HG02943 (cell line): Measurements from ENCODE around the gene KYAT1.
"Not testable (repeated sequence)": the region's sequence is repeated elsewhere in the genome, so short reads cannot be mapped to it uniquely, and the experiment has no call there.

ENCODE experiments used
- ATAC-seq: cut with Tn5 transposase; IDR thresholded peaks from one replicate; pipeline ENCODE4 v1.9.1; 2021; ENCODE audit warnings: mild to moderate bottlenecking, low read depth, moderate library complexity; ENCODE audit not compliant: unreplicated experiment

KYAT1 gene

GRCh38 chr9:128845186-128845931, 36.4 kb downstream of the KYAT1 start:
- no peak for ATAC-seq

- ATAC-seq, result not testable (repeated sequence)
Measured at GRCh38 chr9:128843171-128843570, 38.6 kb downstream of the KYAT1 start.

DNA sequence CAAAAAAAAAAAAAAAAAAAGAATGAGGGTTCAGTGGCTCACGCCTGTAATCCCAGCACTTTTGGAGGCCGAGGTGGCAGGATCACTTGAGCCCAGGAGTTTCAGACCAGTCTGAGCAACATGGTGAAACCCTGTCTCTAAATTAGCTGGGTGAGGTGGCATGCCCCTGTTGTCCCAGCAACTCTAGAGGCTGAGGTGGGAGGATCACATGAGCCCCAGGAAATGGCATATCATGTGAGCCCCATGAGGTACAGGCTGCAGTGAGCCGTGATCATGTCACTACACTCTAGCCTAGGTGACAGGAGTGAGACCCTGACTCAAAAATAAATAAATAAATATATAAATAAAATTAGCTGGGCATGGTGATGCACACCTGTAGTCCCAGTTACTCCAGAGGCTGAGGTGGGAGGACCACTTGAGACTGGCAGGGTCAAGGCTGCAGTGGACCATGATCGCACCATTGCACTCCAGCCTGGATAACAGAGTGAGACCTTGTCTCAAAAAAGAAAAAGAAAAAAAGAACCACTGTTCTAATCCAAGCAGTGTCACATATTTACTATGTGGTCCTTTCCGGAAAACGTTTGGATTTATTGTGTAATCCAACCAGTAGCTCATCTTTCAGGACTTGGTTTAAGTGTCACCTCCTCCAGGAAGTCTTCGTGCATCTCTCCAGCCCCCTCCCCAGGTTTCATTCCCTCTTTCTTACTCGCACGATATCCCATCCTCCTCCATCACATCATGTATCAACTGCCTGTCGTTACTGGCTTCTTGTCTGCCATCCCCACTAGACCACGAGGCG, 39.9 kb downstream of the KYAT1 start:
- ATAC-seq, result no peak

DNA sequence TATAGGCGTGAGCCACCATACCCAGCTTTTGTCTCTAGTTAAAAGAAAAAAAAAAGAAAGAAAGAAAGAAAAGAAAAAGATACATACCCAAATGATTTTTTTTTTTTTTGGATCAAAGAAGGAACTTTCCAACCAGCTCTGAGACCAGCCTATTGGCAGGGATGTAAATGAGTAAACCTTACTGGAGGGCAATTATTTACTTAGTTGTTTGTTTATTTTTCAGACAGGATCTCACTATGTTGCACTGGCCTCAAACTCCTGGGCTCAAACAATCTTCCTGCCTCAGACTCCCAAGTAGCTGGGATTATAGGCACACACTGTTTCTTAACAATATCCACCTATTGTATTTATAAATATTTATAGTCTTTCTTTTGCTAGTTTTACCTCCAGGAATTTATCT, 41.2 kb downstream of the KYAT1 start:
- no peak for ATAC-seq

DNA sequence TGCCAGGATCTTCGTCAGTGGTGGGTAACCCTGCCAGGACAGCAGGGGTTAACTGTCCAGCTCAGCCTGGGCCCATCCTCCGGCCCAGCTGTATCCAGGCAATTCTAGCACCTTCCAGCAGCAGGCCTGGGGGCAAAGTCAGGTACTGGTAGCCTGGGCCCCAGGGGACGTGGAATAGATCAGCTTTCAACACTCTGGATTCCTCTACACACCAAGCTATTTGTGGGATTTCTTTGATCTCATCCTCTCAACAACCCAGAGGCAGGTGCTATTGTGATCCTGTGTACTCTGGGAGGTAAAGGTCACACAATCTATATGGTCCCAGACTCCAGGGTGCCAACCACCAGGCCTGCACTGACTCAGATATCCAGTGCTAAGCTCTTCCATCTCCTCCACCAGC, 43.4 kb downstream of the KYAT1 start:
- no peak for ATAC-seq

DNA sequence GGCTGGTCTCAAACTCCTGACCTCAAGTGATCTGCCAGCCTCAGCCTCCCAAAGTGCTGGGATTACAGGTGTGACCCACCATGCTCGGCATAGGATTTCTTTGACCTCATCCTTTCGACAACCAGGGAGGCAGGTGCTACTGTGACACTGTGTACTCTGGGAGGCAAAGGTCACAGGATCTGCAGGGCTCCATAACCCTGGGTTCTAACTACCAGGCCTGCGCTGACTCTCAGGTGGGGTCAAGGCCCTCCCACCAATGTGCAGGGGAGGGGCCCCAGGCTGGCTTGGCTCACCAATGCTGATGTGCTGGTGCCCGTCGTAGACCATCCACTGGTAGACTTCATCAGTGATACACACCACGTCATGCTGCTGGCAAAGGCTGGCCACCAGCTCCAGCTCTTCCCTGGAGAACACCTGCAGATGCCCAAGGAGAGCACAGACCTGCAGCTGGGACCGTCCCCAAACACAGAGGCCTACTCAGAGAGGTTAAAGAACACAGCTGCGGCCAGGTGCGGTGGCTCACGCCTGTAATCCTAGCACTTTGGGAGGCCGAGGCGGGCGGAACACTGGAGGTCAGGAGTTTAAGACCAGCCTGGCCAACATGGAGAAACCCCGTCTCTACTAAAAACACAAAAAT, 45.1 kb downstream of the KYAT1 start:
- no peak for ATAC-seq

DNA sequence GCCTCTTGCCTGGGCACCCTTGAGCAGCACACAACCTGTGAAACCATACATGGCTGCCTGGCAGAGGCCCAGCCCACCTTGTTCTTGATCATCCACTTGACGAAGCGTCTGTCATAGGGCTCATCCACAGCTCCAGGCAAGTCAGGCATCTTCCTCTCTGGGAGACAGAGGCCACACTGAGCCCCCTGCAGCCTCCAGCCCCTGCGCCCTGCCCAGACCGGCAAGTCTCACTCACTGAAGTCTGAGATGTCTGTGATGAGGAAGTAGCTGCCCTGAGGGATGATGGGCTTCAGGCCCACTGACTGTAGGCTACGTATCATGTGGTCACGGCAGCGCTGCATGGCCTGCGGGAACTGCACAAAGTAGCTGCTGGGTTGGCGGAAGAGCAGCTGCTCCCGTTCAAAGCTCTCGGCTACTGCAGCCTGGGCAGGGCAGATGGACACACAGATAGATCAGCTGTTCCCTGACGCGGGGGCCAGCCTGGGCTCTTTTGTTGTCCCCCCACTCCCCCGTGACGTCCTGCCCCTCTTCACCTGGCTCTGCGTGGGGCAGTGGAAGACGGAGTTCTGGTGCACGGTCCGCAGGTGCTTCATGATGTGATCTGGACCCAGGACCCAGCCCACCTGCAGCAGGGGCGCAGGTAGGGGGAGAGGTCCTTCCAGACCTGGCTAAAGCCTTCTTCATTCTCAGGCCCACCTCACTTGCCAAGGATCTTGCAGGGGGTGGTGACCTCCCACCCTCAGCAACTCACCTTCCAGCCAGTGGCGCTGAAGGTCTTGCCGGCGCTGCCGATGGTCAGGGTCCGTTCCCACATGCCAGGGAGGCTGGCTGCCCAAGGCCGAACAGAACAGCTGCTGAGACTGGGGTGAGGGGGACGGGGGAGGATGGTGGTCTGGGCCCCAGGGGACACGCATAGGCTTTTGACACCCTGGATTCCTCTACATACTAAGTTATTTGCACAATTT, 46.2 kb downstream of the KYAT1 start:
- ATAC-seq, result no peak

DNA sequence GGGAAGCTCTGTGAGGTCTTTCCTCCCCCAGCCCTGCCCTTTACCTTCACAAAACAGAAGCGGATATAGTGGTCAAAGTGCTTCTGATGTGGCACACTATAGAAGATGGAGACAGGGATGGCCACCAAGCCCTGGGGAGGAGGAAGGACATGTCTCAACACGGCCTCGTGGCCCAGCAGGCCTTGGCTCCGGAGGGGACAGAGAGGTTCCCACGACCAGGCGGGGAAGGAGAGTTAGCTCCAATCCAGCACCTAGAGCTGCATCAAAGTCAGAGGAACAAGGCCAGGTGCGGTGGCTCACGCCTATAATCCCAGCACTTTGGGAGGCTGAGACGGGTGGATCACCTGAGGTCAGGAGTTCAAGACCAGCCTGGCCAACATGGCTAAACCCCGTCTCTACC, 48.1 kb downstream of the KYAT1 start:
- no peak for ATAC-seq

GRCh38 chr9:128829477-128830251, 52.1 kb downstream of the KYAT1 start, which contains the start of gene SPOUT1:
Gene SPOUT1 (minus strand): TSS chr9:128829794. CDS start chr9:128829780, 14 bp downstream.
- peak; percentile 93 for ATAC-seq

GRCh38 chr9:128828719-128829452, 52.9 kb downstream of the KYAT1 start:
- no peak for ATAC-seq

GRCh38 chr9:128828267-128828666, 53.5 kb downstream of the KYAT1 start:
- no peak for ATAC-seq

- ATAC-seq, result no peak
Measured at GRCh38 chr9:128825923-128826700, 55.6 kb downstream of the KYAT1 start.

DNA sequence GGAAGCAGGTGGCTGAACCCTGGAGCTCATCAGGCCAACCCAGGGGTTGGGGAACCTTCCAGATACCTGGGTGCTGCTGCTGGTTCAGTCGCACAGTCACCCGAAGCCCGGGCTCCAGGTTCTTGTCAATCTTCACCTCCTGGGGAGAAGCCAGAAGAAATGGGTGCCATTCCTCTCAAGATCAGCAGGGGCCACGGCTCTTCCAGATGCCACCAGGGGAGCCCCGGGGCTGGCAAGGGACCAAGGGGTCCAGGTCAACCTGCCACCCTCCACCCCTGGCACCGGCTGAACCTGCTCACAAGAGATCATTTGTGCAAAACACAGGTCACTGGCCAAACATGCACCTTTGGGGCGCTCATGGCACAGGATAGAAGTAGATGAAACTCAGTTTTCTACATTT, 56.8 kb downstream of the KYAT1 start:
- ATAC-seq, result no peak

DNA sequence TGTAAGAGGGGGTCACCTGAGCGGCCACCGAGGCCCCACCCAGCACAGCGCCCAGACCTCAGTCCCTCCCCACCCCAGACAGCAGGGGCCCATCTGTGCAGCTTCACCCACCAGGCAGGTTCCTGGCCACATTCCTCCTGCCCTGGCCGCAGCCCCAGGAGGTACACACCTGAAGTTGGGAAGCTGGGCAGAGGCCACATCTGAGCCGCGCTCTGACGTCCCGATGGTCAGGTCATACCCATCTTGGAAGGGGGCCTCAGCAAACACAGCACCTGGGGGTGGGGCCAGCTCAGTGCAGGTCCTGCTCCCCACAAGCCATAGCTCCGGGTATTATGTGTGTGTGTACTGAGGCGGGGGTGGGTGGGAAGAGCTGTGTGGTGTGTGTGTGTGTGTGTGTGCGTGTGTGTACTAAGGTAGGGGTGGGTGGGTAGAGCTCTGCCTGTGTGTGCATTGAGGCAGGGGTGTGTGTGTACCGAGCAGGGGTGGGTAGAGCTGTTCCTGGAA, 57.8 kb downstream of the KYAT1 start:
- no peak for ATAC-seq

- no peak for ATAC-seq
Measured at GRCh38 chr9:128823362-128823902, 58.3 kb downstream of the KYAT1 start.

DNA sequence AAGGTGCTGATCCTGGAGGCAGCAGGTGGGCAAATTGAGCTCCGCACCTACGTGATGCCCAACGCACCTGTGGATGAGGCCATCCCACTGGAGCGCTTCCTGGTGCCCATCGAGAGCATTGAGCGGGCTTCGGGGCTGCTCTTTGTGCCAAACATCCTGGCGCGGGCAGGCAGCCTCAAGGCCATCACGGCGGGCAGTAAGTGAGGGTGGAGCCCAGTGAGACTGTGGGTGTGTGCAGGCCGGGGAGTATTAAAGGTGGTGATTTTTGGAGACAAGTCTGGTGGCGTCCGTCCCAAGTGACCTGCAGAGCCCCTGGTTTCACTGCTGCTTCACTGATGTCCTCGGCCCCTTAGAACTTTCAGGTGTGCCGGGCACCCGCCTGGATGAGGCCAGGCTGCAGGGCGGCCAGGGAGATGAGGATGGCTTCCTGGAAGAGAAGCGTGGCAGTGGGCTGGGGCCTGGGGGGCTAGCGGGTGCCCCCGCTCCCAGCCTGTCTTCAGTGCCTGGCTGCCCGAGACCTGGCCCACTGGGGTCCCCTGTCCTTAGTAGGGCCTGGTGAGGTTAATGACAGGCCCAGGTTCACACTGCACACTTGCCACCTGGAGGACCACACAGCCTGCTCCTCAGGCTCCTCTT, 59.2 kb downstream of the KYAT1 start:
- ATAC-seq, result no peak
